GM10266 (cell line): ENCODE results near the gene SLC35E1.

Source experiments
- DNase-seq: peaks from one replicate; pipeline ENCODE4 v3.0.0; 2012; ENCODE audit errors: extremely low spot score
- TF ChIP-seq, protein P1 (sequence below): IDR thresholded peaks from 2 replicates; pipeline ENCODE4 v1.5.1; 2012; ENCODE audit warnings: mild to moderate bottlenecking, low read depth; ENCODE audit not compliant: control insufficient read depth, insufficient read depth; ENCODE audit errors: missing control alignments

SLC35E1 gene

DNA sequence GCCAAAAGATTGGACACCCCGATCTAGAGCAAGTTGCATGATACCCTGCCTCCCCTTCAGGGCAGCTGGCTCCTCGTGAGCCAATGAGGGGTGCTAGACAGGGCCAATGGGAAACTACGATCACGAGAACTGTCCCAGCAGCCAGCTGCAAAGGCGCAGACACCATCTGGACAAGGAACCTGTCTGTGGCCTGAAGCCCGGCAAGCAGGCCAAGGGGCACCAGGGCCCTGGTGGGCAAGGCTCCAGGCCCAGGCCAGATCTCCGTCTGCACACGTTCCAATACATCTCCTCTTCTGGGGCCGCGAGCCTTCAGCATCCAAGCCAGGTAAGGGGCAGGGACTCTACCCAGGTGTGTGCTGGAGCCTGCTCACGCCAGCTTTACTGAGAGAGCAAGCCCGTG, 35.6 kb upstream of the SLC35E1 start:
- TF ChIP-seq, protein P1, sequence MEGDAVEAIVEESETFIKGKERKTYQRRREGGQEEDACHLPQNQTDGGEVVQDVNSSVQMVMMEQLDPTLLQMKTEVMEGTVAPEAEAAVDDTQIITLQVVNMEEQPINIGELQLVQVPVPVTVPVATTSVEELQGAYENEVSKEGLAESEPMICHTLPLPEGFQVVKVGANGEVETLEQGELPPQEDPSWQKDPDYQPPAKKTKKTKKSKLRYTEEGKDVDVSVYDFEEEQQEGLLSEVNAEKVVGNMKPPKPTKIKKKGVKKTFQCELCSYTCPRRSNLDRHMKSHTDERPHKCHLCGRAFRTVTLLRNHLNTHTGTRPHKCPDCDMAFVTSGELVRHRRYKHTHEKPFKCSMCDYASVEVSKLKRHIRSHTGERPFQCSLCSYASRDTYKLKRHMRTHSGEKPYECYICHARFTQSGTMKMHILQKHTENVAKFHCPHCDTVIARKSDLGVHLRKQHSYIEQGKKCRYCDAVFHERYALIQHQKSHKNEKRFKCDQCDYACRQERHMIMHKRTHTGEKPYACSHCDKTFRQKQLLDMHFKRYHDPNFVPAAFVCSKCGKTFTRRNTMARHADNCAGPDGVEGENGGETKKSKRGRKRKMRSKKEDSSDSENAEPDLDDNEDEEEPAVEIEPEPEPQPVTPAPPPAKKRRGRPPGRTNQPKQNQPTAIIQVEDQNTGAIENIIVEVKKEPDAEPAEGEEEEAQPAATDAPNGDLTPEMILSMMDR: no peak
- no peak for DNase-seq

DNA sequence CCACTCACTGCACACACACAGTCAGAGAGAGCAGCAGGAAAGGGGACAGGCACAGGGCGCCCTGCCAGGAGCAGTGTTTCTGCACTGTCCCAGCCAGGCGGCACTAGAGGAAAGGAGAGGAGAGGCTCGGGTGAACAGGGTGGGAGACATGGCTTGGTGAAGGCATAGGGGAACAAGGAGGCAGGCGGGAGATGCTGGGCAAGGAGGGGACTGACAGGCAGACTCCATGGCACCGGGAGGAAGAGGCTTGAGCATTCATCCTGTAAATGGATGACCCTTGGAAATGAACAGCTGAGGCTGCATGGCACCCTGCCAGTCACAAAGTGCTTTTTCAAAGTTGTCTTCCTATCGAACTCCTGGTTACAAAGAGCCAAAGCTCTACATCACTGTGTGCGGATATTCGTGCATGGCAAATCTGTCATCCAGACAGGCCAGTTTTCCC, 33.4 kb upstream of the SLC35E1 start:
- TF ChIP-seq, protein P1: no peak
- DNase-seq: no peak

DNA sequence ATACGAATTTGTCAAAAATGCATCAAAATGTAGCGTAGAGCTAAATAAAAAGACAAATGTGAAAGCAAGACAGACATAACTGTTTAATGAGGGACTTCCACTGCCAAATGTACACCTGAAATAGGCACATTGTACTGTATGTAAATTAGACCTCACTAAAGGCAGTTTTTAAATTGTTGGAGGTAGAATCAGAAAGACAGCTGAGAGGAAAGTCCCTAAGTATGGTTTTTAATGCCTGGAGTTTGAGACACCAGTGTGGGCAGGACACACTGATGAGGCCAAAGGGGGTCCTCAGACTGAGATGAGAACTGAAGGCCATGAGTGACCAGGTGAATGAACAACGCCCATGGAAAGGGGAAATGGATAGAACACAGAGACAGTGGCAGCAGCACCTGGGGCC, 32.9 kb upstream of the SLC35E1 start:
- TF ChIP-seq, protein P1: no peak
- no peak for DNase-seq

DNA sequence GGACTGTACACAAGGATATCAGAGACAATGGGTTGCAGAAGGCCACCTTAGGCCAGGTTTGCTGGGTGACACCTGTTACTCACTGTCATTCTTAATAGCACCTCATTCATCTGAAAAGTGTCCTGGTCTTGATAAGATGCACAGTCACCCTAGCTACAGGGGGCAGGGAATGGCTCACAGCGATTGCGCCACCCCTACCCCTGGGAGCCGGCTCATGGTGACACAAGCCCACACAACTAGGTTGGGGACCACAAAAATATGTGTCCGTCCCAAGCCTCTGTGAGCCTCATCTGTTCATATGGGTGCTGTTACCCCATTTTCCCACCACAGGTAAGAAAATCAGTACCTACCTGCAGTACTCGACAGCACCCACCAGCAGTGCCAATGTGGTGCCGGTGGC, 32.4 kb upstream of the SLC35E1 start:
- DNase-seq: no peak
- TF ChIP-seq, protein P1: no peak

DNA sequence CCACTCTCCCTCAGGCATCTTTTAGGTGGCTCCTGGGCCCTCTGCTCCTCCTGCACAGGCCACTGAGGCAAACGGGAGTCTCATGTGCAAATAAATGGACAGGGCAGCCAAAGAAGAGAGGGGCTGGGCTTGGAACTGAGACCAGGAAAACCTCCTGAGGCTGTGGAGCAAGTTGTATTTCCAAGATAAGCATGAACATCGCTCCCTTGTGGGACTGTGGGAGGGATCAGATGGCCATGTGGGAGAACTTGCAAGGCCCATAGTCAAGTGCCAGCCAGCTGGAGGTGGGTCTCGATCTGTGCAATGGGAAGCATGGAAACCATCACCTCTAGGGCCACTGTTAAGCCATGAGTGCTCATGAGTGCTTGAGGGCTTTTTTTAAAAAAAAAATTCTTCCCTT, 30.9 kb upstream of the SLC35E1 start:
- TF ChIP-seq, protein P1: no peak
- no peak for DNase-seq

DNA sequence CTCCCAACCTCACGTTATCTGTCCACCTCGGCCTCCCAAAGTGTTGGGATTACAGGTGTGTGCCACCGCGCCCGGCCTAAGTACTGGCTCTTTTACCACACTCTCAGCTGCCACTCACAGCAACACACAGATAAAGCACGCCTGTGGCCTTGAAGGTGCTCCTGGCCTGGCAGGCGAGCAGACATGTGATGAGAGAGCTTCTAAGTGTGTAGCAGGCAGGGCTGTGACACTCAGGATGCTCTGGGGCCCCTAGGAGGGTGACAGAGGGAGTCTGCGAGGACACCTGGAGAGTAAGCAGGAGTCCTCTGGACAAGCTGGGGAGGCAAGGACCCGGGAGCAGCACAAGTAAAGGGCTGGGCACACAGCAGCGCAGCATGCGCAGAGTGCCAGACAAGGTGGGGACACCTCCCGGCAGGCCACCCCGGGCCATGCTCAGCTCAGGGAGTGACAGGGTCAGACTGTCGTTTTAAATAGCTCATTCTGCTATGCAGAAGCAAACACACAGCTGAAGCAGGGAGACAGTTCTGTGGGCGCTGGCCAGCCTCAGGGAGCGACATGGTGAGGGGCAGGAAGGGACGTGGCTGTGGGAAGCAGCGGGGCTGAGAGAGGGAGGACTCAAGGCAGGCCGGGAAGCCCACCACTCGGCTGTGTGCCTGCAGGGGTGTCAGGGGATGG, 29.3 kb upstream of the SLC35E1 start:
- no peak for DNase-seq
- TF ChIP-seq, protein P1: no peak

DNA sequence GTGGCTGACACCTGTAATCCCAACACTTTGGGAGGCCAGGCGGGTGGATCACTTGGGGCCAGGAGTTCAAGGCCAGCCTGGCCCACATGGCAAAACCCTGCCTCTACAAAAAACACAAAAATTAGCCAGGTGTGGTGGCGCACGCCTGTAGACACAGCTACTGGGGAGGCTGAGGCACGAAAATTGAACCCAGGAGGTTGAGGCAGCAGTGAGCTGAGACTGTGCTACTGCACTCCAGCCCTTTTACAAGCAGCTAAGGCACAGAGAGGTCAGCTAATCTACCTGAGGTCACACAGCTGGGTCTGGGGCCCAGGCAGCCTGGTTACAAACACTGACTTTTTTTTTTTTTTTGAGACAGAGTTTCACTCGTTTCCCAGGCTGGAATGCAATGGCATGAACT, 28.6 kb upstream of the SLC35E1 start:
- TF ChIP-seq, protein P1: no peak
- DNase-seq: no peak
